GM12878 (cell line): ENCODE measurements around the gene CHAC1. TPM values are rescaled to one million over a fixed set of nuclear protein-coding genes. Genes with fewer than 3 reads are reported as not detected.

Experiments used
- ATAC-seq: fragments of 200-7000 bp; cut with Tn5 transposase; 3 replicates; pipeline ENCODE4 v1.9.1; 2020; ENCODE audit warnings: mild to moderate bottlenecking, moderate library complexity
- BruUV-seq: library from RNA; stranded (reverse); fragments of 400-500 nt; replicated peaks from 2 replicates; lab custom pipeline; 2021; lab: Mats Ljungman, UMichigan
- CTCF ChIA-PET: fragments of 300-600 bp; sonication (Branson Sonifier 250); formaldehyde crosslinking; extraction: SDS; loops from one replicate; lab custom pipeline; 2021; ENCODE audit warnings: inconsistent platforms; lab: Yijun Ruan, JAX
- POLR2A ChIA-PET: fragments of 350-600 bp; formaldehyde crosslinking; extraction: SDS; loops from one replicate; lab custom pipeline; 2021; ENCODE audit warnings: inconsistent platforms; lab: Charles Lee
- RAD21 ChIA-PET: fragments of 300-600 bp; sonication (Branson Sonifier 250); formaldehyde crosslinking; loops from one replicate; lab custom pipeline; 2023; ENCODE audit warnings: antibody characterized with exemption; ENCODE audit not compliant: unreplicated experiment; lab: Charles Lee
- SMC1A ChIA-PET: fragments of 300-600 bp; sonication (Branson Sonifier 250); formaldehyde crosslinking; loops from one replicate; lab custom pipeline; 2023; ENCODE audit not compliant: unreplicated experiment, uncharacterized antibody; lab: Charles Lee
- DNase-seq: peaks from one replicate; pipeline ENCODE4 v3.0.0-alpha.2; 2011; ENCODE audit warnings: low read depth, low spot score
- FAIRE-seq: peaks from 3 replicates; lab custom pipeline; 2011; peaks lifted over from hg19 to GRCh38; lab: Jason Lieb, UNC
- H2AFZ ChIP-seq: 2 replicates; pipeline ENCODE4 v1.6.0; 2011; ENCODE audit warnings: low read depth, low read length, control low read depth; ENCODE audit not compliant: control insufficient read depth
- H3K27ac ChIP-seq: 2 replicates; pipeline ENCODE4 v1.5.1; 2011; ENCODE audit warnings: control low read depth; ENCODE audit not compliant: control insufficient read depth, insufficient read depth
- H3K27me3 ChIP-seq, 2 experiments: replicated peaks in 1 of 2; 2 replicates each; pipeline versions ENCODE4 v1.6.0 to v1.6.1; 2011; ENCODE audit warnings: low read length in 1 of 2; ENCODE audit not compliant: control insufficient read depth in 2 of 2, insufficient read depth in 2 of 2
- H3K36me3 ChIP-seq, 2 experiments: 2 replicates each; pipeline ENCODE4 v1.5.1; 2011; ENCODE audit warnings: low read length in 1 of 2; ENCODE audit not compliant: control insufficient read depth in 2 of 2, insufficient read depth in 2 of 2
- H3K4me1 ChIP-seq: 2 replicates; pipeline ENCODE4 v1.6.1; 2011; ENCODE audit warnings: mild to moderate bottlenecking, low read length, moderate library complexity, mixed read lengths; ENCODE audit not compliant: control insufficient read depth, insufficient read depth
- H3K4me2 ChIP-seq: 2 replicates; pipeline ENCODE4 v1.6.0; 2011; ENCODE audit warnings: control low read depth; ENCODE audit not compliant: control insufficient read depth, insufficient read depth
- H3K4me3 ChIP-seq: fragments of 200-600 bp; sonication (generic); 2 replicates; pipeline ENCODE4 v1.5.1; 2016
- H3K79me2 ChIP-seq: 2 replicates; pipeline ENCODE4 v1.6.0; 2011; ENCODE audit warnings: low read length; ENCODE audit not compliant: control insufficient read depth, insufficient read depth
- H3K9ac ChIP-seq: 2 replicates; pipeline ENCODE4 v1.8.0; 2011; ENCODE audit warnings: low read length, control low read depth, mixed read lengths; ENCODE audit not compliant: control insufficient read depth, insufficient read depth
- H3K9me3 ChIP-seq: replicated peaks from 3 replicates; pipeline ENCODE4 v1.5.1; 2011; ENCODE audit warnings: mild to moderate bottlenecking, low read length; ENCODE audit not compliant: control insufficient read depth, insufficient read depth
- H4K20me1 ChIP-seq: 2 replicates; pipeline ENCODE4 v1.6.0; 2011; ENCODE audit not compliant: control insufficient read depth, insufficient read depth
- WGBS: methylation state at CpG from one replicate; pipeline ENCODE4 v1.1.6; 2016; ENCODE audit warnings: low lambda C conversion rate; ENCODE audit not compliant: insufficient replicate concordance, insufficient coverage; ENCODE audit errors: missing lambda C conversion rate; 5-methylcytosine and 5-hydroxymethylcytosine counted together
- in situ Hi-C: fragments of 300-500 bp; cut with MboI; formaldehyde crosslinking; loops from 9 replicates; pipeline ENCODE4 v1.14.3; 2018; ENCODE audit warnings: mixed read lengths
- intact Hi-C: fragments of 100-400 bp; cut with micrococcal nuclease; formaldehyde crosslinking; loops from one replicate; pipeline ENCODE4 v1.14.2; 2022; ENCODE audit not compliant: unreplicated experiment
- polyA plus RNA-seq, 11 experiments: library from polyadenylated mRNA; depleted of rRNA in 4 of 11; unstranded in 6 of 11; stranded (reverse) in 5 of 11; fragments of >200 nt; fragmentation: Nextera tagmentation in 4 of 11; fragmentation: Illumina TruSeq in 1 of 11; extraction: Ambion mirVana in 4 of 11; extraction: Trizol in 1 of 11; gene quantifications; 1 replicate in 1 of 11; 2 replicates in 10 of 11; pipeline versions ENCODE4 v1.2.1 to v1.2.3, GENCODE V29; 2011 to 2016; ENCODE audit warnings: inconsistent platforms in 2 of 11, missing spikeins in 2 of 11, low read depth in 1 of 11
- total RNA-seq, 4 experiments: library from RNA; depleted of rRNA in 3 of 4; stranded (reverse); fragments of >200 nt in 3 of 4; fragmentation: Illumina TruSeq in 1 of 4; extraction: Trizol in 1 of 4; gene quantifications; 2 replicates each; pipeline versions ENCODE4 v1.2.1 to v1.2.3, GENCODE V29; 2013 to 2021
- TF ChIP-seq, protein P1 (sequence below): fragments of 450-650 bp; IDR thresholded peaks from 2 replicates; pipeline ENCODE4 v1.6.1; 2017; ENCODE audit warnings: antibody characterized with exemption, mild to moderate bottlenecking, moderate library complexity
- TF ChIP-seq, protein P2 (sequence below): fragments of 450-650 bp; IDR thresholded peaks from 2 replicates; pipeline ENCODE4 v1.6.1; 2016; ENCODE audit warnings: mild to moderate bottlenecking, moderate library complexity, borderline replicate concordance

CHAC1 gene
- total and polyA plus RNA-seq, 10 of the 15 experiments (the other 5 are each of a cell fraction or from before 2014, with no cell fraction given) = 0.37 to 5.9 (median 3.3) TPM

DNA sequence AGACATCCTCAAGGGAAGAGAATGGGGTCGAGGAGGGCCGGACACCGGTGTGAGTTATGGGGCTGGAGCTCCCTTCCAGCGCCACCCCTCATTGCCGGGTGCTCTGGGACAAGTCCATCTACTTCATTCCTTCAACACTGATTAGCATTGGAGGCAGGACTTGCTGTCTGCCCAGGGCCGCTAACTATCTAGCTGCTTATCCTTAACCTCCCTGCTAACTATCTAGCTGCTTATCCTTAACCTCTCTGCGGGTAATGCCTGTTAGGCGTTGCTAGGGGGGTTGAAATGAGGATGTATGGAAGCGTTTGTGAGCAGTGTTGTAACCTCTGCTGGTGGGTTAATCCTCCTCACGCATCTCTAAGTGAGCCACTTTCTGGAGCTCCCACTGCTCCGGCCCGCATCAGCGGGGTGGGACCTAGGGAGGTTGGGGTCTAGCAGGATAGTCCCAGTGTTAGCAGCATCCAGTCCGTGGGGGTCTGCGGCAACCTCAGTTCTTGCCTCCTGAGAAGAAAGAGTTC, 10.9 kb upstream of the CHAC1 start:
- H3K9me3 ChIP-seq = no peaks in the 10 kb centered on the region
- ChIA-PET SMC1A (interaction anchor here (1.2 to 4.1 kb wide), 10 partner anchors 9 to 242 kb away, joined by 3 to 28 read pairs (median 8); partner anchors contain the start of gene DLL4), POLR2A (interaction anchor here (0.5 to 3.5 kb wide), 6 partner anchors 9 to 373 kb away, joined by 3 to 20 read pairs (median 4); partner anchors contain the start of genes CHAC1 and RPUSD2), RAD21 (interaction anchor here (0.8 to 4.1 kb wide), 14 partner anchors 9 to 390 kb away, joined by 3 to 36 read pairs (median 4); partner anchors contain the start of genes NUSAP1 and OIP5), CTCF (interaction anchor here (0.6 to 5.2 kb wide), 24 partner anchors 11 to 387 kb away, joined by 3 to 80 read pairs (median 6); partner anchors contain the start of genes CHAC1, DLL4 and INO80)
- peak overlapping the region; percentile 76 for H3K27ac ChIP-seq
- TF ChIP-seq, protein P1, sequence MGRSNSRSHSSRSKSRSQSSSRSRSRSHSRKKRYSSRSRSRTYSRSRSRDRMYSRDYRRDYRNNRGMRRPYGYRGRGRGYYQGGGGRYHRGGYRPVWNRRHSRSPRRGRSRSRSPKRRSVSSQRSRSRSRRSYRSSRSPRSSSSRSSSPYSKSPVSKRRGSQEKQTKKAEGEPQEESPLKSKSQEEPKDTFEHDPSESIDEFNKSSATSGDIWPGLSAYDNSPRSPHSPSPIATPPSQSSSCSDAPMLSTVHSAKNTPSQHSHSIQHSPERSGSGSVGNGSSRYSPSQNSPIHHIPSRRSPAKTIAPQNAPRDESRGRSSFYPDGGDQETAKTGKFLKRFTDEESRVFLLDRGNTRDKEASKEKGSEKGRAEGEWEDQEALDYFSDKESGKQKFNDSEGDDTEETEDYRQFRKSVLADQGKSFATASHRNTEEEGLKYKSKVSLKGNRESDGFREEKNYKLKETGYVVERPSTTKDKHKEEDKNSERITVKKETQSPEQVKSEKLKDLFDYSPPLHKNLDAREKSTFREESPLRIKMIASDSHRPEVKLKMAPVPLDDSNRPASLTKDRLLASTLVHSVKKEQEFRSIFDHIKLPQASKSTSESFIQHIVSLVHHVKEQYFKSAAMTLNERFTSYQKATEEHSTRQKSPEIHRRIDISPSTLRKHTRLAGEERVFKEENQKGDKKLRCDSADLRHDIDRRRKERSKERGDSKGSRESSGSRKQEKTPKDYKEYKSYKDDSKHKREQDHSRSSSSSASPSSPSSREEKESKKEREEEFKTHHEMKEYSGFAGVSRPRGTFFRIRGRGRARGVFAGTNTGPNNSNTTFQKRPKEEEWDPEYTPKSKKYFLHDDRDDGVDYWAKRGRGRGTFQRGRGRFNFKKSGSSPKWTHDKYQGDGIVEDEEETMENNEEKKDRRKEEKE = no peak
- TF ChIP-seq, protein P2, sequence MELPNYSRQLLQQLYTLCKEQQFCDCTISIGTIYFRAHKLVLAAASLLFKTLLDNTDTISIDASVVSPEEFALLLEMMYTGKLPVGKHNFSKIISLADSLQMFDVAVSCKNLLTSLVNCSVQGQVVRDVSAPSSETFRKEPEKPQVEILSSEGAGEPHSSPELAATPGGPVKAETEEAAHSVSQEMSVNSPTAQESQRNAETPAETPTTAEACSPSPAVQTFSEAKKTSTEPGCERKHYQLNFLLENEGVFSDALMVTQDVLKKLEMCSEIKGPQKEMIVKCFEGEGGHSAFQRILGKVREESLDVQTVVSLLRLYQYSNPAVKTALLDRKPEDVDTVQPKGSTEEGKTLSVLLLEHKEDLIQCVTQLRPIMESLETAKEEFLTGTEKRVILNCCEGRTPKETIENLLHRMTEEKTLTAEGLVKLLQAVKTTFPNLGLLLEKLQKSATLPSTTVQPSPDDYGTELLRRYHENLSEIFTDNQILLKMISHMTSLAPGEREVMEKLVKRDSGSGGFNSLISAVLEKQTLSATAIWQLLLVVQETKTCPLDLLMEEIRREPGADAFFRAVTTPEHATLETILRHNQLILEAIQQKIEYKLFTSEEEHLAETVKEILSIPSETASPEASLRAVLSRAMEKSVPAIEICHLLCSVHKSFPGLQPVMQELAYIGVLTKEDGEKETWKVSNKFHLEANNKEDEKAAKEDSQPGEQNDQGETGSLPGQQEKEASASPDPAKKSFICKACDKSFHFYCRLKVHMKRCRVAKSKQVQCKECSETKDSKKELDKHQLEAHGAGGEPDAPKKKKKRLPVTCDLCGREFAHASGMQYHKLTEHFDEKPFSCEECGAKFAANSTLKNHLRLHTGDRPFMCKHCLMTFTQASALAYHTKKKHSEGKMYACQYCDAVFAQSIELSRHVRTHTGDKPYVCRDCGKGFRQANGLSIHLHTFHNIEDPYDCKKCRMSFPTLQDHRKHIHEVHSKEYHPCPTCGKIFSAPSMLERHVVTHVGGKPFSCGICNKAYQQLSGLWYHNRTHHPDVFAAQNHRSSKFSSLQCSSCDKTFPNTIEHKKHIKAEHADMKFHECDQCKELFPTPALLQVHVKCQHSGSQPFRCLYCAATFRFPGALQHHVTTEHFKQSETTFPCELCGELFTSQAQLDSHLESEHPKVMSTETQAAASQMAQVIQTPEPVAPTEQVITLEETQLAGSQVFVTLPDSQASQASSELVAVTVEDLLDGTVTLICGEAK = peak; percentile 34; the same call in 1 of the 2 replicates
- DNase-seq = no peak
- H3K4me2 ChIP-seq = peak overlapping the region; percentile 99
- intact Hi-C loops = loop anchor here (5.0 kb wide), 2 partner anchors 35 to 80 kb away; no protein-coding TSS in a partner anchor
- no peak for ATAC-seq
- H3K27me3 ChIP-seq = no peaks in the 10 kb centered on the region
- H3K36me3 ChIP-seq = no peaks in the 10 kb centered on the region
- TSS peak; percentile 67 for BruUV-seq
- H3K79me2 ChIP-seq = no peaks in the 10 kb centered on the region
- FAIRE-seq = no peak
- no peaks in the 10 kb centered on the region for H4K20me1 ChIP-seq
- WGBS = 28% methylated on average over 15 of the region's 15 CpGs
- H3K9ac ChIP-seq = peak overlapping the region; percentile 88
- H3K4me3 ChIP-seq = peak overlapping the region; percentile 73
- peak overlapping the region; percentile 77 for H2AFZ ChIP-seq
- in situ Hi-C loops = no loop called here
- H3K4me1 ChIP-seq = peaks cover 23% of the 10 kb centered on the region
